OCI-LY7 (cell line): ENCODE data around the gene TRAPPC13. TPM values are rescaled to one million over a fixed set of nuclear protein-coding genes. Genes with fewer than 3 reads are reported as not detected.

Experiments
- BruUV-seq: library from RNA; stranded (reverse); fragments of 400-500 nt; replicated peaks from 2 replicates; lab custom pipeline; 2021; lab: Mats Ljungman, UMichigan
- CTCF ChIA-PET: fragments of 300-600 bp; sonication (Branson Sonifier 250); formaldehyde crosslinking; loops from one replicate; lab custom pipeline; 2022; ENCODE audit warnings: antibody characterized with exemption; ENCODE audit not compliant: unreplicated experiment; lab: Charles Lee
- POLR2A ChIA-PET: fragments of 300-600 bp; sonication (Branson Sonifier 250); formaldehyde crosslinking; loops from one replicate; lab custom pipeline; 2022; ENCODE audit warnings: antibody characterized with exemption; lab: Charles Lee
- DNase-seq: peaks from one replicate; pipeline ENCODE4 v3.0.0-alpha.2; 2015; ENCODE audit warnings: low spot score
- H2AFZ ChIP-seq: fragments of 200-600 bp; sonication (generic), shearing (Covaris generic); 2 replicates; pipeline ENCODE4 v1.6.1; 2014; ENCODE audit warnings: mild to moderate bottlenecking, antibody characterized with exemption, low read length, moderate library complexity
- H3K27ac ChIP-seq: fragments of 200-600 bp; sonication (generic); 2 replicates; pipeline ENCODE4 v1.5.1; 2014; ENCODE audit warnings: mixed run types, low read depth, mild to moderate bottlenecking, moderate library complexity, low read length, inconsistent platforms; ENCODE audit not compliant: poor library complexity, severe bottlenecking
- H3K36me3 ChIP-seq: fragments of 200-600 bp; sonication (generic); 2 replicates; pipeline ENCODE4 v1.6.1; 2014; ENCODE audit warnings: mild to moderate bottlenecking, antibody characterized with exemption, low read length, moderate library complexity, mixed read lengths; ENCODE audit not compliant: insufficient read depth
- H3K4me1 ChIP-seq: fragments of 200-600 bp; sonication (generic); 2 replicates; pipeline ENCODE4 v1.5.1; 2014; ENCODE audit warnings: mild to moderate bottlenecking, low read length; ENCODE audit not compliant: insufficient read depth, poor library complexity, severe bottlenecking
- H3K4me2 ChIP-seq: fragments of 200-600 bp; sonication (generic); 2 replicates; pipeline ENCODE4 v1.6.1; 2014; ENCODE audit warnings: mild to moderate bottlenecking, low read length
- H3K4me3 ChIP-seq: fragments of 200-600 bp; sonication (generic); 2 replicates; pipeline ENCODE4 v1.5.1; 2014; ENCODE audit warnings: mild to moderate bottlenecking, low read depth, low read length; ENCODE audit not compliant: poor library complexity, severe bottlenecking
- H3K79me2 ChIP-seq: fragments of 200-600 bp; sonication (generic); 2 replicates; pipeline ENCODE4 v1.6.1; 2016; ENCODE audit warnings: low read depth, mild to moderate bottlenecking, low read length, moderate library complexity, mixed read lengths; ENCODE audit not compliant: insufficient read depth
- H3K9me2 ChIP-seq: fragments of 200-600 bp; sonication (generic); 2 replicates; pipeline ENCODE4 v1.6.1; 2016; ENCODE audit warnings: mild to moderate bottlenecking, low read length, mixed read lengths; ENCODE audit not compliant: insufficient read depth
- H3K9me3 ChIP-seq: fragments of 200-600 bp; sonication (generic); 2 replicates; pipeline ENCODE4 v1.6.1; 2014; ENCODE audit warnings: mild to moderate bottlenecking, mixed run types, low read length, mixed read lengths
- H4K20me1 ChIP-seq: fragments of 200-600 bp; sonication (generic); 2 replicates; pipeline ENCODE4 v1.6.1; 2014; ENCODE audit warnings: mild to moderate bottlenecking, antibody characterized with exemption, low read length, moderate library complexity, mixed read lengths; ENCODE audit not compliant: insufficient read depth
- EZH2phosphoT487 ChIP-seq: fragments of 200-600 bp; sonication (generic); IDR thresholded peaks from 2 replicates; pipeline ENCODE4 v1.6.1; 2018; ENCODE audit warnings: low read depth, borderline replicate concordance, mild to moderate bottlenecking, mixed run types, antibody characterized with exemption, low read length, moderate library complexity, mixed read lengths
- intact Hi-C: fragments of 100-400 bp; cut with micrococcal nuclease; formaldehyde crosslinking; loops from one replicate; pipeline ENCODE4 v1.10.0; 2022; ENCODE audit not compliant: unreplicated experiment
- total RNA-seq, 2 experiments: library from RNA; depleted of rRNA in 1 of 2; stranded (reverse); fragments of >200 nt in 1 of 2; shearing (Covaris generic) in 1 of 2; gene quantifications; 2 replicates each; pipeline ENCODE4 v1.2.3, GENCODE V29; 2014 to 2022
- TF ChIP-seq, protein P1 (sequence below): fragments of 200-600 bp; sonication (generic); conservative IDR thresholded peaks from 2 replicates; pipeline ENCODE4 v1.5.1; 2014; ENCODE audit warnings: mild to moderate bottlenecking, antibody characterized with exemption, low read length, moderate library complexity, mixed read lengths

The TRAPPC13 gene
- total RNA-seq, 2 experiments from 2014 or later: 13.2 to 25.4 TPM

DNA sequence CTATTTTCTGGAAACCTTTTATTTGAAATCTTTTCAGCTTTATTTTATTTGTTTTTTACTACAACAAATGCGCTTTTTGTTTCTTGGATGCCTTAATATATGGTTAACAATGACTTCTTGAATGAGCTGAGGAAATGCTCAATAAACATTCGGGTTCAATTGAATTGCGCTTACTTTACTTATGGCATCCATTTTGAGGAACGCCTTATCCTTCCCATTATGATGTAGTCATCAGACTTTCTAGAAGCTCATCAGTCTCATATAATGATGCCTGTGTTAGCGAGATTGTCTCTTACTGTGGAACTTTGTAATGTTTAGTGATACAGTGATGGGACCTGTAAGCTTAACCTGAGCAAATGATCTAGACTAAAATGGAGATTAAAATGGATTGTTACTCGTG lies 916 bp downstream of the TRAPPC13 start:
- ChIA-PET CTCF (no interaction called here), POLR2A (interaction anchor here (0.7 to 4.2 kb wide), 8 partner anchors 10 to 857 kb away, joined by 3 to 18 read pairs (median 3); partner anchors contain the start of genes CENPK, CWC27, PPWD1 and SREK1IP1)
- no peak for DNase-seq
- H3K36me3 ChIP-seq: peaks cover 23% of the 10 kb centered on the region
- H3K4me3 ChIP-seq: peak overlapping the region; percentile 96
- H2AFZ ChIP-seq: peak overlapping the region; percentile 97; the same call in 1 of the 2 replicates
- intact Hi-C loops: no loop called here
- no peaks in the 10 kb centered on the region for H3K9me3 ChIP-seq
- H3K27ac ChIP-seq: peak overlapping the region; percentile 84
- TF ChIP-seq, protein P1, sequence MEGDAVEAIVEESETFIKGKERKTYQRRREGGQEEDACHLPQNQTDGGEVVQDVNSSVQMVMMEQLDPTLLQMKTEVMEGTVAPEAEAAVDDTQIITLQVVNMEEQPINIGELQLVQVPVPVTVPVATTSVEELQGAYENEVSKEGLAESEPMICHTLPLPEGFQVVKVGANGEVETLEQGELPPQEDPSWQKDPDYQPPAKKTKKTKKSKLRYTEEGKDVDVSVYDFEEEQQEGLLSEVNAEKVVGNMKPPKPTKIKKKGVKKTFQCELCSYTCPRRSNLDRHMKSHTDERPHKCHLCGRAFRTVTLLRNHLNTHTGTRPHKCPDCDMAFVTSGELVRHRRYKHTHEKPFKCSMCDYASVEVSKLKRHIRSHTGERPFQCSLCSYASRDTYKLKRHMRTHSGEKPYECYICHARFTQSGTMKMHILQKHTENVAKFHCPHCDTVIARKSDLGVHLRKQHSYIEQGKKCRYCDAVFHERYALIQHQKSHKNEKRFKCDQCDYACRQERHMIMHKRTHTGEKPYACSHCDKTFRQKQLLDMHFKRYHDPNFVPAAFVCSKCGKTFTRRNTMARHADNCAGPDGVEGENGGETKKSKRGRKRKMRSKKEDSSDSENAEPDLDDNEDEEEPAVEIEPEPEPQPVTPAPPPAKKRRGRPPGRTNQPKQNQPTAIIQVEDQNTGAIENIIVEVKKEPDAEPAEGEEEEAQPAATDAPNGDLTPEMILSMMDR: no peak
- TF ChIP-seq EZH2phosphoT487: no peak
- H3K4me2 ChIP-seq: peak overlapping the region; percentile 80
- no TSS peak for BruUV-seq
- peaks cover 30% of the 10 kb centered on the region for H3K4me1 ChIP-seq
- H3K79me2 ChIP-seq: peaks cover 86% of the 10 kb centered on the region
- H4K20me1 ChIP-seq: peaks cover 7% of the 10 kb centered on the region; the same call in 1 of the 2 replicates
- no peaks in the 10 kb centered on the region for H3K9me2 ChIP-seq

DNA sequence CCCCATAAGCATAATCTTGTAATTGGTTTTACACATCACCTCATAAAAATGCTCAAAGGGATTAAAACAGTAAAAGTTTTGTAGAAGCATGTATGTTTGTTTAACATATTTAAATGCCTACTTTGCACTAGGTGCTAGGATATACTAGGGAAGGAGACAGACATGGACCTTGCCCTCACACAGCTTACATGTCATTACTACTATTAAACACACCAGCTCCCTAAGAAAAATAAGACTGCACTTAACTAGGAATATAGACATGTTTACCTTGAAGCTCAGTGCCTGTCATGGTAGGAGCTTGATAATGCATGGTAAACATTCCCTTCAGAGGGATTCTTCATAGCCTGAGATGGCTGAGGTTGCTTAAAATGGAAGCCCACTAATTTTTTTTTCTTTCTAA lies 6.2 kb downstream of the TRAPPC13 start:
- no peak for DNase-seq
- TF ChIP-seq, protein P1: no peak
- no peak for TF ChIP-seq EZH2phosphoT487
- H3K4me3 ChIP-seq: no peak overlapping the region
- no peak overlapping the region for H3K4me2 ChIP-seq
- intact Hi-C loops: no loop called here
- no peaks in the 10 kb centered on the region for H4K20me1 ChIP-seq
- ChIA-PET POLR2A (interaction anchor here (1.5 kb wide), 1 partner anchor 11 kb away, joined by 3 read pairs; no protein-coding TSS in a partner anchor), CTCF (no interaction called here)
- H3K79me2 ChIP-seq: peaks cover 50% of the 10 kb centered on the region
- no peak overlapping the region for H2AFZ ChIP-seq
- no TSS peak for BruUV-seq
- peaks cover 10% of the 10 kb centered on the region for H3K4me1 ChIP-seq
- H3K27ac ChIP-seq: no peak overlapping the region
- H3K9me2 ChIP-seq: no peaks in the 10 kb centered on the region
- peaks cover 32% of the 10 kb centered on the region for H3K36me3 ChIP-seq
- no peaks in the 10 kb centered on the region for H3K9me3 ChIP-seq

DNA sequence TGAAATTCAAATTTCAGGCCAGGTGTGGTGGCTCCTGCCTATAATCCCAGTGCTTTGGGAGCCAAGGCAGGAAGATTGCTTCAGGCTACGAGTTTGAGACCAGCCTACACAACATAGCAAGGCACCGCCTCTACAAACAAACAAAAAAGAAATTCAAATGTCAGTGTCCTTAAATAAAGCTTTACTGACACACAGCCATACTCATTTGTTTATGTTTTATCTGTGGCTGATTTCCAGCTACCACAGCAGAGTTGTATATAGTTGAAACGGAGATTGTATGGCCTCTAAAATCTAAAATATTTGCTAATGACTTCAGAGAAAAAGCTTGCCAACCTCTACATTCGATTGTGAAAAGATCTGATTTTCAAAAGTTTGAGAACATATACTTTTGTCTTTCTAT lies 15.4 kb downstream of the TRAPPC13 start:
- Histone ChIP-seq H3K27ac (no peak overlapping the region), H2AFZ (no peak overlapping the region), H3K9me2 (no peaks in the 10 kb centered on the region), H3K36me3 (peaks cover 58% of the 10 kb centered on the region), H3K4me1 (no peaks in the 10 kb centered on the region), H3K79me2 (no peaks in the 10 kb centered on the region), H3K9me3 (no peaks in the 10 kb centered on the region), H4K20me1 (no peaks in the 10 kb centered on the region), H3K4me3 (no peak overlapping the region), H3K4me2 (no peak overlapping the region)
- CTCF ChIA-PET: no interaction called here
- TF ChIP-seq, protein P1: no peak
- TF ChIP-seq EZH2phosphoT487: no peak
- intact Hi-C loops: no loop called here
- DNase-seq: no peak
- POLR2A ChIA-PET: interaction anchor here (0.9 to 1.0 kb wide), 2 partner anchors 13 to 33 kb away, joined by 3 read pairs; no protein-coding TSS in a partner anchor
- BruUV-seq: no TSS peak
